H1 (cell line): ENCODE data around the gene FBLN2. TPM values are rescaled to one million over a fixed set of nuclear protein-coding genes. Genes with fewer than 3 reads are reported as not detected.

Experiments
- CTCF ChIA-PET: fragments of 300-600 bp; sonication (Branson Sonifier 250); formaldehyde crosslinking; loops from one replicate; lab custom pipeline; 2021; ENCODE audit not compliant: partially characterized antibody; lab: Charles Lee
- POLR2A ChIA-PET: fragments of 300-600 bp; sonication (Branson Sonifier 250); formaldehyde crosslinking; loops from one replicate; lab custom pipeline; 2021; ENCODE audit warnings: inconsistent platforms; ENCODE audit not compliant: partially characterized antibody; lab: Charles Lee
- DNase-seq, 2 experiments: peaks; one replicate each; pipeline versions ENCODE4 v3.0.0 to v3.0.0-alpha.2; 2010 to 2022; ENCODE audit warnings: low spot score in 2 of 2, low read depth in 1 of 2, mixed read lengths in 1 of 2
- FAIRE-seq: peaks from 2 replicates; lab custom pipeline; 2011; peaks lifted over from hg19 to GRCh38; lab: Jason Lieb, UNC
- H2AFZ ChIP-seq: 2 replicates; pipeline ENCODE4 v1.8.1; 2012; ENCODE audit warnings: low read length, inconsistent platforms
- H2AK5ac ChIP-seq: 2 replicates; pipeline ENCODE4 v1.6.1; 2013; ENCODE audit warnings: low read depth, low read length
- H2BK120ac ChIP-seq: replicated peaks from 2 replicates; pipeline ENCODE3; 2013; ENCODE audit warnings: low read depth, low read length, inconsistent platforms
- H2BK12ac ChIP-seq: 2 replicates; pipeline ENCODE4 v1.6.1; 2013; ENCODE audit warnings: low read depth, low read length
- H2BK15ac ChIP-seq: 2 replicates; pipeline ENCODE4 v1.6.1; 2013; ENCODE audit warnings: low read length
- H2BK20ac ChIP-seq: 2 replicates; pipeline ENCODE4 v1.6.1; 2013; ENCODE audit warnings: low read length
- H2BK5ac ChIP-seq: 2 replicates; pipeline ENCODE4 v1.6.1; 2013; ENCODE audit warnings: low read depth, low read length
- H3K14ac ChIP-seq: 2 replicates; pipeline ENCODE4 v1.6.1; 2013; ENCODE audit warnings: inconsistent platforms; ENCODE audit not compliant: insufficient read length
- H3K18ac ChIP-seq: 2 replicates; pipeline ENCODE4 v1.6.1; 2013; ENCODE audit warnings: low read length; ENCODE audit errors: extremely low read depth
- H3K23ac ChIP-seq: 2 replicates; pipeline ENCODE4 v1.6.1; 2013; ENCODE audit warnings: inconsistent platforms; ENCODE audit not compliant: insufficient read length
- H3K23me2 ChIP-seq: 2 replicates; pipeline ENCODE4 v1.6.1; 2013; ENCODE audit warnings: low read depth, low read length
- H3K27ac ChIP-seq: 2 replicates; pipeline ENCODE4 v1.6.1; 2011; ENCODE audit warnings: low read depth, low read length, inconsistent platforms
- H3K27me3 ChIP-seq, 4 experiments: replicated peaks in 1 of 4; 1 replicate in 1 of 4; 2 replicates in 3 of 4; pipeline versions ENCODE4 v1.6.1 to v1.8.1; 2011 to 2013; ENCODE audit warnings: low read length in 3 of 4, mild to moderate bottlenecking in 3 of 4, inconsistent platforms in 2 of 4, mixed read lengths in 2 of 4, moderate library complexity in 1 of 4; ENCODE audit not compliant: control insufficient read depth in 3 of 4, insufficient read depth in 3 of 4; ENCODE audit errors: extremely low read depth in 1 of 4
- H3K36me3 ChIP-seq, 4 experiments: 2 replicates each; pipeline versions ENCODE4 v1.6.1 to v1.8.1; 2011 to 2013; ENCODE audit warnings: mild to moderate bottlenecking in 4 of 4, low read length in 3 of 4, moderate library complexity in 2 of 4, control low read depth in 1 of 4, inconsistent platforms in 1 of 4; ENCODE audit not compliant: insufficient read depth in 4 of 4, control insufficient read depth in 2 of 4
- H3K4ac ChIP-seq: replicated peaks from 2 replicates; pipeline ENCODE3; 2013; ENCODE audit warnings: low read length, low read depth, mixed read lengths, inconsistent platforms; ENCODE audit not compliant: insufficient read length
- H3K4me1 ChIP-seq, 4 experiments: replicated peaks in 1 of 4; 1 replicate in 1 of 4; 2 replicates in 3 of 4; pipeline versions ENCODE4 v1.6.1 to v1.8.1; 2011 to 2013; ENCODE audit warnings: low read length in 3 of 4, inconsistent platforms in 2 of 4, mixed read lengths in 1 of 4; ENCODE audit not compliant: insufficient read depth in 4 of 4, control insufficient read depth in 3 of 4
- H3K4me2 ChIP-seq, 2 experiments: 2 replicates each; pipeline versions ENCODE4 v1.6.1 to v1.8.1; 2011 to 2013; ENCODE audit warnings: low read depth in 2 of 2, low read length in 2 of 2, control low read depth in 1 of 2, inconsistent platforms in 1 of 2, mild to moderate bottlenecking in 1 of 2; ENCODE audit not compliant: insufficient read depth in 1 of 2
- H3K4me3 ChIP-seq, 4 experiments: fragments of 200-600, 300-600 bp in 1 of 4; sonication (generic), shearing (Covaris generic), sonication (Bioruptor Twin) in 1 of 4; 2 replicates each; pipeline versions ENCODE4 v1.5.1 to v1.8.1; 2011 to 2016; ENCODE audit warnings: low read length in 4 of 4, low read depth in 3 of 4, control low read depth in 2 of 4, inconsistent platforms in 2 of 4, mild to moderate bottlenecking in 2 of 4, mixed read lengths in 1 of 4, moderate library complexity in 1 of 4; ENCODE audit not compliant: insufficient read depth in 2 of 4; ENCODE audit errors: extremely low read depth in 1 of 4
- H3K56ac ChIP-seq: replicated peaks from 2 replicates; pipeline ENCODE3; 2013; ENCODE audit warnings: low read depth, mild to moderate bottlenecking, mixed read lengths, low read length, inconsistent platforms; ENCODE audit not compliant: insufficient read length
- H3K79me1 ChIP-seq: 2 replicates; pipeline ENCODE4 v1.6.1; 2013; ENCODE audit warnings: low read depth, low read length, control low read depth
- H3K79me2 ChIP-seq, 2 experiments: 2 replicates each; pipeline versions ENCODE4 v1.6.1 to v1.8.1; 2012 to 2013; ENCODE audit warnings: low read length in 2 of 2, mild to moderate bottlenecking in 2 of 2, inconsistent platforms in 1 of 2; ENCODE audit not compliant: insufficient read depth in 2 of 2, control insufficient read depth in 1 of 2
- H3K9ac ChIP-seq, 4 experiments: replicated peaks in 1 of 4; 1 replicate in 1 of 4; 2 replicates in 3 of 4; pipeline versions ENCODE4 v1.6.1 to v1.8.1; 2011 to 2013; ENCODE audit warnings: low read depth in 3 of 4, low read length in 3 of 4, control low read depth in 2 of 4, mild to moderate bottlenecking in 2 of 4, moderate library complexity in 2 of 4, inconsistent platforms in 1 of 4; ENCODE audit errors: extremely low read depth in 1 of 4
- H3K9me3 ChIP-seq, 2 experiments: 2 replicates each; pipeline versions ENCODE4 v1.6.1 to v1.8.1; 2012 to 2013; ENCODE audit warnings: mild to moderate bottlenecking in 2 of 2, moderate library complexity in 2 of 2, control low read depth in 1 of 2, inconsistent platforms in 1 of 2, low read depth in 1 of 2, low read length in 1 of 2, mixed read lengths in 1 of 2; ENCODE audit not compliant: insufficient read depth in 2 of 2
- H4K20me1 ChIP-seq, 2 experiments: replicated peaks in 1 of 2; 2 replicates each; pipeline versions ENCODE3 to v1.8.1; 2011 to 2013; ENCODE audit warnings: inconsistent platforms in 2 of 2, low read length in 2 of 2, mild to moderate bottlenecking in 1 of 2; ENCODE audit not compliant: insufficient read depth in 2 of 2, control insufficient read depth in 1 of 2
- H4K5ac ChIP-seq: 2 replicates; pipeline ENCODE4 v1.6.1; 2013; ENCODE audit warnings: low read length, low read depth, mixed read lengths, inconsistent platforms; ENCODE audit not compliant: insufficient read length
- H4K8ac ChIP-seq: 2 replicates; pipeline ENCODE4 v1.8.0; 2013; ENCODE audit warnings: mild to moderate bottlenecking, moderate library complexity, low read length, inconsistent platforms; ENCODE audit not compliant: insufficient read depth; ENCODE audit errors: extremely low read depth
- H4K91ac ChIP-seq: replicated peaks from 2 replicates; pipeline ENCODE3; 2013; ENCODE audit warnings: low read length, mixed read lengths, inconsistent platforms; ENCODE audit not compliant: insufficient read length
- ATF2 ChIP-seq: IDR thresholded peaks from 2 replicates; pipeline ENCODE4 v1.6.1; 2012; ENCODE audit warnings: low read length, inconsistent platforms
- CEBPB ChIP-seq: IDR thresholded peaks from 2 replicates; pipeline ENCODE4 v1.6.1; 2012; ENCODE audit warnings: low read depth, low read length
- CTBP2 ChIP-seq: IDR thresholded peaks from 2 replicates; pipeline ENCODE4 v1.7.0; 2011; ENCODE audit warnings: borderline replicate concordance, mild to moderate bottlenecking, moderate library complexity, mixed read lengths, low read length; ENCODE audit not compliant: insufficient read depth, insufficient read length
- HDAC6 ChIP-seq: IDR thresholded peaks from one replicate; pipeline ENCODE4 v1.7.1; 2012; ENCODE audit warnings: low read depth, mild to moderate bottlenecking, inconsistent platforms, low read length, moderate library complexity
- PHF8 ChIP-seq: fragments of 200-600 bp; sonication (generic); conservative IDR thresholded peaks from 2 replicates; pipeline ENCODE4 v1.7.1; 2012; ENCODE audit warnings: low read depth, mild to moderate bottlenecking, inconsistent platforms, low read length, moderate library complexity
- POLR2A ChIP-seq, 2 experiments: IDR thresholded peaks; 1 replicate in 1 of 2; 2 replicates in 1 of 2; pipeline ENCODE4 v1.6.1; 2011; ENCODE audit warnings: low read depth in 2 of 2, low read length in 2 of 2, mild to moderate bottlenecking in 2 of 2; ENCODE audit errors: control extremely low read depth in 1 of 2
- RFX5 ChIP-seq: IDR thresholded peaks from 2 replicates; pipeline ENCODE4 v1.6.1; 2011; ENCODE audit warnings: low read depth, low read length, improper control_type of control experiment, borderline replicate concordance
- RXRA ChIP-seq: IDR thresholded peaks from 2 replicates; pipeline ENCODE4 v1.6.1; 2011; ENCODE audit warnings: low read depth, mild to moderate bottlenecking, low read length, moderate library complexity; ENCODE audit not compliant: insufficient read depth
- SP4 ChIP-seq: IDR thresholded peaks from 2 replicates; pipeline ENCODE4 v1.6.1; 2012; ENCODE audit warnings: low read length, inconsistent platforms
- SUZ12 ChIP-seq: fragments of 200-600 bp; sonication (generic); IDR thresholded peaks from 2 replicates; pipeline ENCODE4 v1.6.1; 2012; ENCODE audit warnings: mild to moderate bottlenecking, inconsistent platforms, low read length, moderate library complexity, mixed read lengths
- ZNF274 ChIP-seq: IDR thresholded peaks from 2 replicates; pipeline ENCODE4 v1.7.0; 2012; ENCODE audit warnings: low read length, borderline replicate concordance; ENCODE audit errors: extremely low read depth
- WGBS, 2 experiments: shearing (Covaris generic) in 1 of 2; methylation state at CpG; one replicate each; pipeline versions ENCODE4 v1.1.6 to v1.1.7; 2013 to 2015; ENCODE audit warnings: low lambda C conversion rate in 2 of 2, mixed read lengths in 2 of 2, inconsistent platforms in 1 of 2, low coverage in 1 of 2, missing lambda C conversion rate in 1 of 2; ENCODE audit not compliant: insufficient replicate concordance in 2 of 2, insufficient coverage in 1 of 2, insufficient read length in 1 of 2; ENCODE audit errors: extremely low coverage in 1 of 2, missing lambda C conversion rate in 1 of 2; 5-methylcytosine and 5-hydroxymethylcytosine counted together
- polyA plus RNA-seq, 7 experiments: library from polyadenylated mRNA; depleted of rRNA in 3 of 7; stranded (reverse) in 5 of 7; unstranded in 2 of 7; fragments of >200 nt in 5 of 7; fragments of 200-250 nt in 2 of 7; gene quantifications; 1 replicate in 5 of 7; 2 replicates in 1 of 7; 4 replicates in 1 of 7; pipeline versions ENCODE4 v1.2.1 to v1.2.3, GENCODE V29; 2011 to 2013; ENCODE audit warnings: missing spikeins in 2 of 7, mixed read lengths in 2 of 7
- total RNA-seq: library from RNA; stranded (reverse); fragmentation: NEBNext Ultra II Directional; extraction: Animal tissue kit (Norgen Biotek cat#: 25700); gene quantifications from 2 replicates; pipeline ENCODE4 v1.2.1, GENCODE V29; 2021
- TF ChIP-seq, protein P1 (sequence below): IDR thresholded peaks from 2 replicates; pipeline ENCODE4 v1.6.1; 2012; ENCODE audit warnings: inconsistent platforms

FBLN2 gene
- total and polyA plus RNA-seq, 2 of the 8 experiments (the other 6 are each of a cell fraction or from before 2014, with no cell fraction given): 17.4 to 24.2 TPM

GRCh38 chr3:13526626-13526949, 22.3 kb upstream of the FBLN2 start:
- H4K91ac ChIP-seq: peak overlapping the region; percentile 41
- H3K79me2 ChIP-seq: no peaks in the 10 kb centered on the region
- peaks cover 0 to 2% of the 10 kb centered on the region in 2 experiments; a peak in 1 of 4 replicates for H3K9me3 ChIP-seq
- peak overlapping the region; percentile 92; the same call in 1 of the 2 replicates for H2BK20ac ChIP-seq
- no peak overlapping the region for H3K4ac ChIP-seq
- no peak overlapping the region for H4K5ac ChIP-seq
- H3K18ac ChIP-seq: peak overlapping the region; percentile 85
- no peak for FAIRE-seq
- WGBS, 2 experiments: 86% methylated on average over 5 of the region's 5 CpGs; no CpG with 5 or more reads in 1 of the 2 experiments
- DNase-seq: no peak
- H2BK5ac ChIP-seq: peak overlapping the region; percentile 74; the same call in 1 of the 2 replicates
- CTCF ChIA-PET: interaction anchor here (0.8 to 51.2 kb wide), 2 partner anchors 20 to 110 kb away, joined by 4 to 856 read pairs; no protein-coding TSS in a partner anchor
- peaks cover 0 to 20% (median 12%) of the 10 kb centered on the region in 4 experiments; a peak in 6 of 7 replicates for H3K4me1 ChIP-seq
- no peaks in the 10 kb centered on the region; a peak in 1 of 7 replicates for H3K27me3 ChIP-seq
- H3K4me3 ChIP-seq: no peak overlapping the region
- H2BK12ac ChIP-seq: peak overlapping the region; percentile 99; the same call in 1 of the 2 replicates
- H4K8ac ChIP-seq: no peak overlapping the region
- H3K56ac ChIP-seq: no peak overlapping the region
- H3K9ac ChIP-seq: no peak overlapping the region
- POLR2A ChIA-PET: no interaction called here
- no peak overlapping the region for H2BK120ac ChIP-seq
- H3K14ac ChIP-seq: no peak overlapping the region
- peaks cover 5% of the 10 kb centered on the region; the same call in 1 of the 2 replicates for H3K23me2 ChIP-seq
- no peak overlapping the region for H3K23ac ChIP-seq
- H2BK15ac ChIP-seq: peak overlapping the region; percentile 36; the same call in 1 of the 2 replicates
- H4K20me1 ChIP-seq: no peaks in the 10 kb centered on the region
- no peak overlapping the region for H3K27ac ChIP-seq
- peak overlapping the region; percentile 79 for H2AFZ ChIP-seq
- peak overlapping the region; percentile 40; the same call in 1 of the 2 replicates for H2AK5ac ChIP-seq
- H3K36me3 ChIP-seq: no peaks in the 10 kb centered on the region
- peak overlapping the region in 1 of 2 experiments; percentile 39; a peak in 1 of 4 replicates for H3K4me2 ChIP-seq
- H3K79me1 ChIP-seq: no peaks in the 10 kb centered on the region
- no peak for TF ChIP-seq RFX5
- no peak for TF ChIP-seq HDAC6
- TF ChIP-seq CTBP2: no peak
- no peak for TF ChIP-seq SUZ12
- TF ChIP-seq, protein P1, sequence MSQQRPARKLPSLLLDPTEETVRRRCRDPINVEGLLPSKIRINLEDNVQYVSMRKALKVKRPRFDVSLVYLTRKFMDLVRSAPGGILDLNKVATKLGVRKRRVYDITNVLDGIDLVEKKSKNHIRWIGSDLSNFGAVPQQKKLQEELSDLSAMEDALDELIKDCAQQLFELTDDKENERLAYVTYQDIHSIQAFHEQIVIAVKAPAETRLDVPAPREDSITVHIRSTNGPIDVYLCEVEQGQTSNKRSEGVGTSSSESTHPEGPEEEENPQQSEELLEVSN: no peak
- TF ChIP-seq ZNF274: no peak
- no peak for TF ChIP-seq CEBPB
- no peak for TF ChIP-seq SP4
- no peak for TF ChIP-seq RXRA
- no peak for TF ChIP-seq ATF2
- no peak for TF ChIP-seq POLR2A (IDR thresholded peaks at IDR 0.05; ENCODE audit: control extremely low read depth in 1 of 2, low read depth in 2 of 2, low read length in 2 of 2)
- no peak for TF ChIP-seq PHF8
